Testis (tissue), 3 donors: Measurements from ENCODE around the gene MYBPH. TPM values are rescaled to one million over a fixed set of nuclear protein-coding genes. Genes with fewer than 3 reads are reported as not detected.

ENCODE experiments used
- DNase-seq: peaks from one replicate; pipeline ENCODE4 v3.0.0-alpha.2; 2019
- H3K27ac ChIP-seq, 2 donors: fragments of 200-600 bp; sonication (generic); one replicate each; pipeline ENCODE4 v1.5.1; 2019
- H3K27me3 ChIP-seq: fragments of 200-600 bp; sonication (generic); one replicate; pipeline ENCODE4 v1.5.1; 2019
- H3K36me3 ChIP-seq: fragments of 200-600 bp; sonication (generic); one replicate; pipeline ENCODE4 v1.5.1; 2017; ENCODE audit warnings: low read depth; ENCODE audit errors: missing control alignments
- H3K4me1 ChIP-seq: fragments of 200-600 bp; sonication (generic); one replicate; pipeline ENCODE4 v1.5.1; 2019
- H3K4me3 ChIP-seq, 2 donors: fragments of 200-600 bp; sonication (generic); one replicate each; pipeline ENCODE4 v1.5.1; 2017 to 2019
- H3K9me3 ChIP-seq: fragments of 200-600 bp; sonication (generic); one replicate; pipeline ENCODE4 v1.5.1; 2017
- POLR2A ChIP-seq: fragments of 450-650 bp; IDR thresholded peaks from one replicate; pipeline ENCODE4 v1.6.1; 2017; ENCODE audit warnings: antibody characterized with exemption, mild to moderate bottlenecking, moderate library complexity
- WGBS, 2 donors: methylation state at CpG; one replicate each; pipeline ENCODE4 v1.1.5; 2018; 5-methylcytosine and 5-hydroxymethylcytosine counted together
- intact Hi-C: fragments of 100-400 bp; cut with DNase I; formaldehyde crosslinking; loops from one replicate; pipeline ENCODE4 v1.15.1; 2023; ENCODE audit warnings: low total_unique reads
- polyA plus RNA-seq: library from polyadenylated mRNA; stranded (reverse); fragments of 350-450 nt; fragmentation: Illumina TruSeq; extraction: RNeasy Lipid Tissue Mini Kit (QIAGEN cat#74804); gene quantifications from one replicate; pipeline ENCODE4 v1.2.3, GENCODE V29; 2014; ENCODE audit warnings: low read depth, low replicate concordance; ENCODE audit not compliant: insufficient read depth
- total RNA-seq, 2 donors: library from RNA; depleted of rRNA; stranded (reverse); fragments of >200 nt; gene quantifications; one replicate each; pipeline ENCODE4 v1.2.3, GENCODE V29; 2016
- TF ChIP-seq, protein P1 (sequence below), 3 experiments: fragments of 450-650 bp in 2 of 3; fragments of 200-600 bp in 1 of 3; sonication (generic) in 1 of 3; IDR thresholded peaks; one replicate each; pipeline ENCODE4 v1.5.1; 2016 to 2019; ENCODE audit warnings: antibody characterized with exemption in 3 of 3, mild to moderate bottlenecking in 2 of 3, moderate library complexity in 1 of 3

The MYBPH gene
- total and polyA plus RNA-seq, 3 donors from 2014 or later = 0.16 to 2.9 (median 0.25) TPM

DNA sequence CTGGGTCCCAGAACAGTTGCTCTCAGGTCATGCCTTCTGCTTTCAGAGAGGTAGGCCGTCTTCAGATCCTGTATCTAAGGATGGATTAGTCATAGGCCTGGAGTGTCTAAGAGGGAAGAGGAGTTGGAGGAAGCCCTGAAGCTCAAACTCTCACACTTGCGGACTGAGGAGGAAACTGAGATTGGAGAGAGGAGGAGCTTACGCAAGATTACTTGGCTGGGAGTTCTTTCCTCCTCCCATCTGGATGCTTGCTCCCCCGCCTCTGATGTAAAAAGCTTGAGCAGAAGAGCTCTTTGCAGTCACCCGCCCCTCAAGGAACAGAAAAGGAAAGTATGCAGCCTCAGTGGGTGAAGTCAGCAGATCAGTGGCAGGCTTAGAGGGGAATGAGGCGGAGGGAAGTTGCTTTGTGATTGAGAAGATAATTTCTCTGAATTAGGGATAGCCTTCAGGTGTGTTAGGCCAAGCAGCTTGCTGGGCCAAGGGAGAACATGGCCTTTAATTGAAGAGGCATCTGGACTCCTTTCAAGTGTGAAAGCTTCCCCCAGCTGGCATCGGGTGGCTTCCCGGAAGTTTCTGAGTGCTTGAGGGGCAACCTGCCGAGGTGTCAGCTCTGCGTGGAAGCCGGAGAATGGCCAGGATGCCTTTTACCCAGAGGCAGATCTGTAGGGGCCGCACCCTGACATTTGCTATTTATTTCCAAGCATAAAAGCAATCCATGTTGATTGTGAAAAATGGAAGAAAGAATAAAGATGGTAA is 41.5 kb downstream of the MYBPH start:
- WGBS, 2 donors = 66 to 77% methylated on average over 12 of the region's 12 CpGs
- peak overlapping the region in 1 of 2 donors; percentile 8 for H3K27ac ChIP-seq
- intact Hi-C loops = no loop called here
- H3K4me1 ChIP-seq = peaks cover 7% of the 10 kb centered on the region
- no peaks in the 10 kb centered on the region for H3K36me3 ChIP-seq
- TF ChIP-seq, protein P1, sequence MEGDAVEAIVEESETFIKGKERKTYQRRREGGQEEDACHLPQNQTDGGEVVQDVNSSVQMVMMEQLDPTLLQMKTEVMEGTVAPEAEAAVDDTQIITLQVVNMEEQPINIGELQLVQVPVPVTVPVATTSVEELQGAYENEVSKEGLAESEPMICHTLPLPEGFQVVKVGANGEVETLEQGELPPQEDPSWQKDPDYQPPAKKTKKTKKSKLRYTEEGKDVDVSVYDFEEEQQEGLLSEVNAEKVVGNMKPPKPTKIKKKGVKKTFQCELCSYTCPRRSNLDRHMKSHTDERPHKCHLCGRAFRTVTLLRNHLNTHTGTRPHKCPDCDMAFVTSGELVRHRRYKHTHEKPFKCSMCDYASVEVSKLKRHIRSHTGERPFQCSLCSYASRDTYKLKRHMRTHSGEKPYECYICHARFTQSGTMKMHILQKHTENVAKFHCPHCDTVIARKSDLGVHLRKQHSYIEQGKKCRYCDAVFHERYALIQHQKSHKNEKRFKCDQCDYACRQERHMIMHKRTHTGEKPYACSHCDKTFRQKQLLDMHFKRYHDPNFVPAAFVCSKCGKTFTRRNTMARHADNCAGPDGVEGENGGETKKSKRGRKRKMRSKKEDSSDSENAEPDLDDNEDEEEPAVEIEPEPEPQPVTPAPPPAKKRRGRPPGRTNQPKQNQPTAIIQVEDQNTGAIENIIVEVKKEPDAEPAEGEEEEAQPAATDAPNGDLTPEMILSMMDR (IDR thresholded peaks at IDR 0.05) = no peak
- no peak for TF ChIP-seq POLR2A
- no peaks in the 10 kb centered on the region for H3K27me3 ChIP-seq
- no peaks in the 10 kb centered on the region for H3K9me3 ChIP-seq
- peak; percentile 80 for DNase-seq
- no peak overlapping the region for H3K4me3 ChIP-seq

DNA sequence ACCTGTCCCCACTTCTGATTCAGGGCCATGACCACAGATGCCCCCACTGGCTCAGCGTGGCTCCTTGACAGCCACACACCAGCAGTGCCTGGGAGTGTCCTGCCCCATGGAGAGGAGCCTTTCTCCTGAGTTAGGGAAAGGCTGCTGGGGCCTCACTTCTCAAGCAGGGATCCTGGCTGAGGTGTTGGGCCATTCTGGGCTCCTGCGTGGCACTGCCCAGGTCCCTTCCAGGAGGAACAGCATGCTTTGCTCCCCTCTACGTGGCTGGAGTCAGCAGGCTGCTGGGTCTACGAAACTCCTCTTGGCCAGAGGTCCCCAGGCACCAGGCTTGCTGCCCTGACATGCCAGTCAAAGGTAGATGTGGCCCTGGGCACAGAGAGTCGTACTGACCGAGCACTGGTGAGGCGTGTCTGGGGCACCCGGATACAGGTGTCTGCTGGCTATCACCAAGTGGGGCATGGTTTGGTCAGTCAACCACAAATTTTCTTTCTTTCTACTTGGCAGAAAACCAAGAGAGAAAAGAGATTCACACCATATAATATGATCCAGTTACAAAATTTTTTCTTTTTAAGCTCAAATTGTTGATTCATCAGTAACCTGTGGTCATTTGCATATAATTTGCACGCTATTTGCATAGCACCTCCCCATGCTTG is 44.0 kb downstream of the MYBPH start:
- H3K27me3 ChIP-seq = no peaks in the 10 kb centered on the region
- H3K27ac ChIP-seq = no peak overlapping the region
- no peak for DNase-seq
- H3K4me3 ChIP-seq = no peak overlapping the region
- H3K4me1 ChIP-seq = peaks cover 20% of the 10 kb centered on the region
- no peaks in the 10 kb centered on the region for H3K36me3 ChIP-seq
- TF ChIP-seq, protein P1 (IDR thresholded peaks at IDR 0.05) = no peak
- TF ChIP-seq POLR2A = no peak
- intact Hi-C loops = no loop called here
- WGBS, 2 donors = 83 to 87% methylated on average over 6 to 9 of the region's 9 CpGs
- H3K9me3 ChIP-seq = no peaks in the 10 kb centered on the region

- no peak overlapping the region for H3K27ac ChIP-seq
- no peak for TF ChIP-seq POLR2A
- TF ChIP-seq, protein P1 (IDR thresholded peaks at IDR 0.05) = no peak
- peaks cover 31% of the 10 kb centered on the region for H3K4me1 ChIP-seq
- H3K27me3 ChIP-seq = no peaks in the 10 kb centered on the region
- intact Hi-C loops = no loop called here
- H3K9me3 ChIP-seq = no peaks in the 10 kb centered on the region
- no peaks in the 10 kb centered on the region for H3K36me3 ChIP-seq
- no peak overlapping the region for H3K4me3 ChIP-seq
- 62 to 71% methylated on average over 3 of the region's 3 CpGs for WGBS, 2 donors
- DNase-seq = no peak
These were observed 45.2 kb downstream of the MYBPH start for GRCh38 chr1:203130358-203130985.

GRCh38 chr1:203129501-203130231 is 46.0 kb downstream of the MYBPH start:
- TF ChIP-seq POLR2A = no peak
- TF ChIP-seq, protein P1 (IDR thresholded peaks at IDR 0.05) = no peak
- 43 to 63% methylated on average over 4 to 7 of the region's 7 CpGs for WGBS, 2 donors
- DNase-seq = peak; percentile 84
- H3K4me1 ChIP-seq = peaks cover 39% of the 10 kb centered on the region
- no peak overlapping the region for H3K27ac ChIP-seq
- no peaks in the 10 kb centered on the region for H3K9me3 ChIP-seq
- intact Hi-C loops = no loop called here
- H3K4me3 ChIP-seq = peak overlapping the region in 1 of 2 donors; percentile 59
- no peaks in the 10 kb centered on the region for H3K36me3 ChIP-seq
- no peaks in the 10 kb centered on the region for H3K27me3 ChIP-seq
